ENCODE results near the gene PTCH2. TPM values are rescaled to one million over a fixed set of nuclear protein-coding genes. Genes with fewer than 3 reads are reported as not detected.

Gene PTCH2
- 0.71 to 1.1 TPM (median 0.96 TPM) in 3 replicates for total RNA-seq (2021)
- Bru-seq, nascent RNA, result percentile 24 among the genes with signal in this experiment
- long read RNA-seq, experiment 1, partial matches to known transcripts, result 0 of 2 reads
- long read RNA-seq, experiment 1, other reads (novel, unspliced or antisense), result 2 of 2 reads
- long read RNA-seq, experiment 2, result 0 reads
- long read RNA-seq, experiment 3, result 0 reads

GRCh38 chr1:44842862-44843655 lies at the start of gene PTCH2:
PTCH2 (minus strand) TSS chr1:44843253; CDS start chr1:44842932, 321 bp downstream.
- Mint-ChIP-seq H3K4me3 (peak within 1 kb of the TSS; percentile 67), H3K27ac (no peak within 1 kb of the TSS), H3K27me3 (ENCODE audit: low read depth) (peaks cover 29% of the 10 kb centered on the region), H3K4me1 (peaks cover 4% of the 10 kb centered on the region; the same call in 1 of the 2 replicates), H3K36me3 (no peaks in the 10 kb centered on the region), H3K9me3 (no peaks in the 10 kb centered on the region)
- CTCF ChIA-PET, result interaction anchor here (0.7 to 1.9 kb wide), 11 partner anchors 11 to 460 kb away, joined by 3 to 11 read pairs (median 4); partner anchors contain the start of genes PLK3 and RNU5D-1
- DNase-seq (ENCODE audit: low spot score) (peak; percentile 91), ATAC-seq (peak; percentile 93)
- POLR2A ChIA-PET, result interaction anchor here (0.6 to 1.8 kb wide), 7 partner anchors 13 to 364 kb away, joined by 3 to 8 read pairs (median 4); partner anchors contain the start of genes BTBD19, HECTD3 and UROD
- TF ChIP-seq SP1 (CRISPR knock-in tag; conservative IDR thresholded peaks at IDR 0.05) (peak; percentile 43; the same call in 1 of the 2 replicates), NFYB (CRISPR knock-in tag; conservative IDR thresholded peaks at IDR 0.05; ENCODE audit: low read depth) (peak; percentile 62), ZNF121 (CRISPR knock-in tag; IDR thresholded peaks at IDR 0.05) (no peak), ZNF512 (CRISPR knock-in tag; IDR thresholded peaks at IDR 0.05; ENCODE audit: borderline replicate concordance) (no peak), TEAD1 (CRISPR knock-in tag; IDR thresholded peaks at IDR 0.05) (no peak), KAT7 (CRISPR knock-in tag; IDR thresholded peaks at IDR 0.05; ENCODE audit: borderline replicate concordance) (0 out of 2 replicates have a peak, but pooled peaks have one; percentile 63), HMGXB4 (CRISPR knock-in tag; IDR thresholded peaks at IDR 0.05) (0 out of 2 replicates have a peak, but pooled peaks have one; percentile 15), E2F5 (CRISPR knock-in tag; IDR thresholded peaks at IDR 0.05) (0 out of 2 replicates have a peak, but pooled peaks have one; percentile 51), ZNF317 (CRISPR knock-in tag; IDR thresholded peaks at IDR 0.05; ENCODE audit: borderline replicate concordance, low read depth) (no peak), FOXK1 (CRISPR knock-in tag; IDR thresholded peaks at IDR 0.05) (no peak), NR3C1 (CRISPR knock-in tag; conservative IDR thresholded peaks at IDR 0.05; ENCODE audit: low read depth) (no peak), ARID4B (CRISPR knock-in tag; IDR thresholded peaks at IDR 0.05; ENCODE audit: borderline replicate concordance) (peak; percentile 69; the same call in 1 of the 2 replicates), ZNF423 (CRISPR knock-in tag; IDR thresholded peaks at IDR 0.05) (peak; percentile 63; the same call in 1 of the 2 replicates), ZBTB43 (CRISPR knock-in tag; IDR thresholded peaks at IDR 0.05) (0 out of 2 replicates have a peak, but pooled peaks have one; percentile 36), ZMAT4 (CRISPR knock-in tag; IDR thresholded peaks at IDR 0.05) (no peak), RELA (CRISPR knock-in tag; IDR thresholded peaks at IDR 0.05; ENCODE audit: borderline replicate concordance) (no peak), ZNF281 (CRISPR knock-in tag; IDR thresholded peaks at IDR 0.05) (no peak), ZBTB21 (CRISPR knock-in tag; IDR thresholded peaks at IDR 0.05; ENCODE audit: borderline replicate concordance) (no peak), TP53 (CRISPR knock-in tag; IDR thresholded peaks at IDR 0.05) (no peak), OVOL2 (CRISPR knock-in tag; IDR thresholded peaks at IDR 0.05; ENCODE audit: borderline replicate concordance) (no peak), CDX4 (CRISPR knock-in tag; IDR thresholded peaks at IDR 0.05; ENCODE audit: borderline replicate concordance) (no peak)

Data from WTC11 (cell line).